BE2C (cell line): ENCODE measurements around the gene DIO3.

Experiments used
- DNase-seq: peaks from one replicate; pipeline ENCODE4 v3.0.0-alpha.2; 2020
- H3K27me3 ChIP-seq: fragments of 250-450 bp; sonication (Bioruptor Pico); 2 replicates; pipeline ENCODE4 v1.5.1; 2020; ENCODE audit warnings: mild to moderate bottlenecking
- H3K36me3 ChIP-seq: fragments of 250-450 bp; sonication (Bioruptor Pico); 2 replicates; pipeline ENCODE4 v1.5.1; 2020; ENCODE audit warnings: mild to moderate bottlenecking
- H3K4me1 ChIP-seq: fragments of 250-450 bp; sonication (Bioruptor Pico); 2 replicates; pipeline ENCODE4 v1.5.1; 2020
- H3K4me3 ChIP-seq: 2 replicates; pipeline ENCODE4 v1.5.1; 2011; ENCODE audit warnings: low read depth, low read length
- H3K9me3 ChIP-seq: fragments of 250-450 bp; sonication (Bioruptor Pico); 2 replicates; pipeline ENCODE4 v1.5.1; 2020
- TF ChIP-seq, protein P1 (sequence below): IDR thresholded peaks from 2 replicates; pipeline ENCODE4 v1.5.1; 2012; ENCODE audit warnings: mild to moderate bottlenecking, low read depth, low read length

The DIO3 gene

DNA sequence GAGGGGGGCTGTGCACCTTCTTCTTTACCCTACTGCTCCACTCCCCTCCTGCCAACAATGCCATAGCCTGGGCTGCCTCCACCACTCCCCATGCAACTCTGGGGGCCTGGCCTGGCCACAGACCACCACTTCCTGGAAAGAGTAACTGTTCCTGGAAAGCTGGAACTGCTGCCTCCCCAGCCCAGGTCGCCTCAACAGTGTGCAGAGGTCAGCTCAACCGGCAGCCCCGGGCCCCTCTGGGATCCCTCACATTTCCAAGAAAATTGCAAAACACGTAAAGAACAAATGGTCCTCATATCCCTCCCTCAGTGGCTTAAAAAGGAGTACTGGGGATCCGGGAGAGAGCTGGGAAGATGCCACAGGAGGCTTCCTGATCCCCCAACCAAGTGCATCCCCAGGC, 22.4 kb upstream of the DIO3 start:
- Histone ChIP-seq H3K9me3 (no peaks in the 10 kb centered on the region), H3K27me3 (no peaks in the 10 kb centered on the region), H3K4me1 (no peaks in the 10 kb centered on the region), H3K36me3 (no peaks in the 10 kb centered on the region), H3K4me3 (no peak overlapping the region)
- DNase-seq = no peak
- TF ChIP-seq, protein P1, sequence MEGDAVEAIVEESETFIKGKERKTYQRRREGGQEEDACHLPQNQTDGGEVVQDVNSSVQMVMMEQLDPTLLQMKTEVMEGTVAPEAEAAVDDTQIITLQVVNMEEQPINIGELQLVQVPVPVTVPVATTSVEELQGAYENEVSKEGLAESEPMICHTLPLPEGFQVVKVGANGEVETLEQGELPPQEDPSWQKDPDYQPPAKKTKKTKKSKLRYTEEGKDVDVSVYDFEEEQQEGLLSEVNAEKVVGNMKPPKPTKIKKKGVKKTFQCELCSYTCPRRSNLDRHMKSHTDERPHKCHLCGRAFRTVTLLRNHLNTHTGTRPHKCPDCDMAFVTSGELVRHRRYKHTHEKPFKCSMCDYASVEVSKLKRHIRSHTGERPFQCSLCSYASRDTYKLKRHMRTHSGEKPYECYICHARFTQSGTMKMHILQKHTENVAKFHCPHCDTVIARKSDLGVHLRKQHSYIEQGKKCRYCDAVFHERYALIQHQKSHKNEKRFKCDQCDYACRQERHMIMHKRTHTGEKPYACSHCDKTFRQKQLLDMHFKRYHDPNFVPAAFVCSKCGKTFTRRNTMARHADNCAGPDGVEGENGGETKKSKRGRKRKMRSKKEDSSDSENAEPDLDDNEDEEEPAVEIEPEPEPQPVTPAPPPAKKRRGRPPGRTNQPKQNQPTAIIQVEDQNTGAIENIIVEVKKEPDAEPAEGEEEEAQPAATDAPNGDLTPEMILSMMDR = no peak

GRCh38 chr14:101539880-101540279, 21.4 kb upstream of the DIO3 start:
- Histone ChIP-seq H3K9me3 (no peaks in the 10 kb centered on the region), H3K27me3 (no peaks in the 10 kb centered on the region), H3K4me3 (no peak overlapping the region), H3K4me1 (no peaks in the 10 kb centered on the region), H3K36me3 (no peaks in the 10 kb centered on the region)
- no peak for DNase-seq
- TF ChIP-seq, protein P1 = no peak

DNA sequence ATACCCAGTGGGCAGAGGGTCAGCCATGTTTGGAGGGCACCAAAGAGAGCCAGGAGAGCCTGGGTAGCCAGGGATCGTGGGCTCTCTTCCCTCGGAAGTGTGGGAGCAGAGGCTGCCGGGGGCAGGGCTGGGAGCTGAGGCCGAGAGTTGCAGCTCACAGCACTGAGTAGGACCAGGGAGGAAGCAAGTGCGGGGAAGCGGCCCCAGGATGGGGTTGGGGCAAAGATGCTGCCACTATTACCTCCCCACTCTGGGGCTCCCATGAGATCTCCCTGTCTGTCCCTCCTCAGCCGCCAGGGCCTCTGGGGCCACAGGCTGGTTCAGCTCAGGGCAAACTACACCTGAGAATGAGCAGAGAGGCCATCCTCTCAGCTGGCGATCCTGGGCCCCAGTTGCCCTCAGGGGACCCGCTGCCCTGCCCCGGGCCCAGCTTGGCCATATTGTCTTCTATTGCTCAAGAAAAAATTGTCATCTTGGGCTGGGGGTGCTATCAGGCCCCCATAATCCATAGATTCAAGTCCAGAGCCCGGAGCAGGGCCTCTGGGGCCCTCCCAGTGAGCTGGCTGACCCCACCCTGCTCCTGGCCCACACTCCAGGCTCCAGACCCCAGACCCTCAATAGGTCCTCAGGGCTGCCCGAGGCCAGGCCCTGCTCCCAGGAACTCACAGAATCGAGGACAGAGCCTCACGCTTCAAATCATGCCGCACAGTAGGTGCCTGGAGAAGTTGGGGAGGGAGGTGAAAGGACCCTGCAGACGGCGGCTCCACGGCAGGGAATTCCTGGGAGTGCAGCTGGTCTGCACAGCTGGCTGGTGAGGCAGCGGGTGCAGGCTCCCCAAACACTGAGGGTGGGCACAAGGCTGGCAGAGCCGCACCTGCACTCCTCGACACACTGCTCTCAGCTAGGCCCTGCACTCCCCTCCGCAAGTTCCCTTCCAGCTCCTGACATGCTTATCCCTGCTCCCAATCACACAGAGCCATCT, 20.5 kb upstream of the DIO3 start:
- no peaks in the 10 kb centered on the region for H3K9me3 ChIP-seq
- TF ChIP-seq, protein P1 = no peak
- no peak for DNase-seq
- H3K27me3 ChIP-seq = no peaks in the 10 kb centered on the region
- no peaks in the 10 kb centered on the region for H3K4me1 ChIP-seq
- no peaks in the 10 kb centered on the region for H3K36me3 ChIP-seq
- no peak overlapping the region for H3K4me3 ChIP-seq

- Histone ChIP-seq H3K4me1 (no peaks in the 10 kb centered on the region), H3K27me3 (no peaks in the 10 kb centered on the region), H3K9me3 (no peaks in the 10 kb centered on the region), H3K36me3 (no peaks in the 10 kb centered on the region), H3K4me3 (no peak overlapping the region)
- DNase-seq = no peak
- TF ChIP-seq, protein P1 = no peak
Measured at GRCh38 chr14:101542391-101542790, 18.9 kb upstream of the DIO3 start.

DNA sequence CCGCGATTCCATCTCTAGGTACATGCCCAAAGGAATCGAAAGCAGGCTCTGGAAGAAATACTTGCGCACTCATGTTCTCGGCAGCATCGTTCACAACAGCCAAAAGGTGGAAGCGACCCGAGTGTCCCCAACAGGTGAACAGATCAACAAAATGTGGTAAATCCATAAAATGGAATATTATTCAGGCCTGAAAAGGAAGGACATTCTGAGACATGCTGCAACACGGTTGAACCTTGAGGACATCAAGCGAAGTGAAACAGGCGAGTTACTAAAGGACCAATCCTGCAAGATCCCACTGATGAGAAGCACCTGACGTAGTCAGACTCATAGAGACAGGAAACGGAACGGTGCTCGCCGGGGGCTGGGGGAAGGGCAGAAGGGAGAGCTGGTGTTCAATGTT, 17.5 kb upstream of the DIO3 start:
- Histone ChIP-seq H3K4me3 (no peak overlapping the region), H3K4me1 (no peaks in the 10 kb centered on the region), H3K36me3 (no peaks in the 10 kb centered on the region), H3K9me3 (no peaks in the 10 kb centered on the region), H3K27me3 (no peaks in the 10 kb centered on the region)
- DNase-seq = no peak
- TF ChIP-seq, protein P1 = no peak

DNA sequence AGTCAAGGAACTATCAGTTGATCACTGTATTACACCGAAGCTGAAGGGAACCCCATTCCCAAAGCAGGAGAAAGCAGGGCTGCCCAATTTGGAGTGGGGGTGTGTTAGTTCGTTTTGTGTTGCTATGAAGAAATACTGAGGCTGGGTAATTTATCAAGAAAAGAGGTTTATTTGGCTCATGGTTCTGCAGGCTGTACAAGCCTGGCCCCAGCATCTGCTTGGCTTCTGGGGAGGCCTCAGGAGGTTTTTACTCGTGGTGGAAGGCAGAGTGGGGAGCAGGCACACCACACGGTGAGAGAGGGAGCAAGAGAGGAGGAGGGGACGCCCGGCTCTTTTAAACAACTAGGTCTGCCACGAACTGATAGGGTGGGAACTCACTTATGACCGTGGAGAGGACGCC, 16.7 kb upstream of the DIO3 start:
- H3K4me1 ChIP-seq = no peaks in the 10 kb centered on the region
- no peaks in the 10 kb centered on the region for H3K36me3 ChIP-seq
- no peaks in the 10 kb centered on the region for H3K9me3 ChIP-seq
- TF ChIP-seq, protein P1 = no peak
- no peak overlapping the region for H3K4me3 ChIP-seq
- DNase-seq = no peak
- no peaks in the 10 kb centered on the region for H3K27me3 ChIP-seq
